MM.1S (cell line): ENCODE data around the gene TGFBI.

Experiments used
- CTCF ChIP-seq: fragments of 300-600 bp; sonication (generic); IDR thresholded peaks from 2 replicates; pipeline ENCODE4 v1.5.1; 2016; ENCODE audit warnings: antibody characterized with exemption, low read length, mixed read lengths
- EZH2 ChIP-seq: fragments of 300-600 bp; sonication (generic); optimal IDR thresholded peaks from 2 replicates; pipeline ENCODE3; 2017; ENCODE audit warnings: low read depth, mild to moderate bottlenecking, antibody characterized with exemption, low read length, mixed read lengths

- TF ChIP-seq CTCF (no peak), EZH2 (no peak)
Measured at GRCh38 chr5:136081217-136081591, 52.4 kb downstream of the TGFBI start.
